OCI-LY7 (cell line): ENCODE measurements around the gene VAT1.

Experiments used
- CTCF ChIP-seq: fragments of 200-600 bp; sonication (generic); conservative IDR thresholded peaks from 2 replicates; pipeline ENCODE4 v1.5.1; 2014; ENCODE audit warnings: mild to moderate bottlenecking, antibody characterized with exemption, low read length, moderate library complexity, mixed read lengths
- EZH2phosphoT487 ChIP-seq: fragments of 200-600 bp; sonication (generic); IDR thresholded peaks from 2 replicates; pipeline ENCODE4 v1.6.1; 2018; ENCODE audit warnings: low read depth, borderline replicate concordance, mild to moderate bottlenecking, mixed run types, antibody characterized with exemption, low read length, moderate library complexity, mixed read lengths

GRCh38 chr17:43034894-43035293 lies 12.7 kb upstream of the VAT1 start:
- no peak for TF ChIP-seq CTCF
- TF ChIP-seq EZH2phosphoT487: no peak
